Natural killer cell treated with Interleukin-12 subunit alpha and Interleukin-12 subunit beta and Interleukin-15 and Interleukin-18, amount 100 ng/mL, for 72 hours (primary cell): ENCODE results near the gene ARMH1. TPM values are rescaled to one million over a fixed set of nuclear protein-coding genes. Genes with fewer than 3 reads are reported as not detected.

Experiments
- ATAC-seq, 2 donors: fragments of 150-1000 bp; cut with Tn5 transposase in 1 of 2; sonication (Bioruptor Pico), chemical (Tn5 transposase) in 1 of 2; 2 replicates each; pipeline ENCODE4 v1.10.0; 2021
- DNase-seq: peaks from one replicate; pipeline ENCODE4 v3.0.0; 2022; ENCODE audit warnings: low spot score
- H3K27ac Mint-ChIP-seq, 2 donors: 1 replicate in 1 of 2; 2 replicates in 1 of 2; pipeline ENCODE4 v1.8.0; 2022; ENCODE audit warnings: mixed read lengths in 2 of 2, mild to moderate bottlenecking in 1 of 2, moderate library complexity in 1 of 2
- H3K27me3 Mint-ChIP-seq, 2 donors: 1 replicate in 1 of 2; 2 replicates in 1 of 2; pipeline ENCODE4 v1.8.0; 2022; ENCODE audit warnings: mixed read lengths in 2 of 2
- H3K36me3 Mint-ChIP-seq: one replicate; pipeline ENCODE4 v1.8.0; 2022; ENCODE audit warnings: mixed read lengths
- H3K4me1 Mint-ChIP-seq, 2 donors: 1 replicate in 1 of 2; 2 replicates in 1 of 2; pipeline ENCODE4 v1.8.0; 2022; ENCODE audit warnings: low read depth in 2 of 2, mixed read lengths in 2 of 2, mild to moderate bottlenecking in 1 of 2
- H3K4me3 Mint-ChIP-seq: one replicate; pipeline ENCODE4 v1.8.0; 2022; ENCODE audit warnings: mixed read lengths
- H3K9me3 Mint-ChIP-seq: 2 replicates; pipeline ENCODE4 v1.8.0; 2022; ENCODE audit warnings: mixed read lengths
- total RNA-seq, 2 donors: library from RNA; stranded (reverse); gene quantifications; one replicate each; pipeline ENCODE4 v1.2.3, GENCODE V29; 2022

ARMH1 gene
- 1 to 10 TPM; 1.8 to 8.7 TPM for total RNA-seq

GRCh38 chr1:44674113-44675000 is at the start of gene ARMH1, which contains the start of gene TMEM53:
Gene ARMH1 (plus strand): TSS chr1:44674714. CDS start chr1:44689698, 14,984 bp downstream.
Gene TMEM53 (minus strand): TSS chr1:44674481. CDS start chr1:44674391, 90 bp downstream.
- H3K4me1 Mint-ChIP-seq = peaks cover 17 to 30% of the 10 kb centered on the region in 2 donors
- H3K27ac Mint-ChIP-seq = peak within 1 kb of the TSS; percentile 78 to 79
- no peaks in the 10 kb centered on the region for H3K36me3 Mint-ChIP-seq
- H3K27me3 Mint-ChIP-seq = no peaks in the 10 kb centered on the region
- H3K4me3 Mint-ChIP-seq = peak within 1 kb of the TSS; percentile 92
- ATAC-seq (peak; percentile 97 to 98), DNase-seq (peak; percentile 99)
- H3K9me3 Mint-ChIP-seq = no peaks in the 10 kb centered on the region

DNA sequence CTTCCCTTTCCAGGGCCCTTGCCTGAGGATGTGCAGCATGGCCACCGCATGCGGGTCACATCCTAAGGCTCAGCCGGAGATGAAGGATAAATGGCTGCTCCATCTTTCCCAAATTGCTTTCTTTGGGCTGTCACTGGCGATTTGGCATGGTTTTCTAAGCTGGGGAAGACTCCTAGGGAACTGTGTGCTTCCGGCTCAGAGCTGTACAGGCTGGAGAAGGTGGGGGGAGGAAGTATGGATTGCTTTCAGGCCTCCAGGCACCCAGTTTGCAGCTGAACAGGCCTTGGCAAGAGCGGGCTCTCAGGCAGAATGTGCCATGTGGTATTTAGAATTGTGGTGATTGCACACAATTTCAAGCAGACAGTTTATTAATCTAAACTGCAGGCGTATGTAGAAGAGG is 49.2 kb upstream of the ARMH1 start:
- Mint-ChIP-seq H3K27ac (no peak overlapping the region), H3K4me1 (peaks cover 2 to 5% of the 10 kb centered on the region in 2 donors), H3K4me3 (no peak overlapping the region), H3K9me3 (no peaks in the 10 kb centered on the region), H3K27me3 (no peaks in the 10 kb centered on the region), H3K36me3 (peaks cover under 1% of the 10 kb centered on the region)
- ATAC-seq (no peak), DNase-seq (no peak)

GRCh38 chr1:44628962-44629756 is 45.4 kb upstream of the ARMH1 start:
- ATAC-seq (no peak), DNase-seq (no peak)
- Mint-ChIP-seq H3K4me3 (no peak overlapping the region), H3K27me3 (no peaks in the 10 kb centered on the region), H3K27ac (no peak overlapping the region), H3K9me3 (peaks cover 5% of the 10 kb centered on the region), H3K36me3 (peaks cover 5% of the 10 kb centered on the region), H3K4me1 (peaks cover 23 to 32% of the 10 kb centered on the region in 2 donors)

DNA sequence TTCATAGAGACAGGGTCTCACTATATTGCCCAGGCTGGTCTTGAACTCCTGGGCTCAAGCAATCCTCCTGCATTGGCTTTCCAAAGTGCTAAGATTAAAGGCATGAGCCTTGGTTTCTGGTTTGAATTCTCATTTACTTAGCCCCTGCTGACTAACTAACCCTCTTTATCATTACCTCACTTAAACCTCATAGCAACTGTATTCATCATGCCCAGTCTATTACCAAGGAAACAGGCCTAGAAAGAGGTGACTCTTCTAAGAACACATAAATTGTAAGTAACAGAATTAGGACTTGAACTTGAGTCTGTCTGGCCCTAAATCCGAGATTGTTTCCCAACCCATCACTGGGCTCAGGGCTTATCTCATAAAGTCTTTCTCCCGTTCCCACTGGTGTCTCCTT is 44.4 kb upstream of the ARMH1 start:
- Mint-ChIP-seq H3K27me3 (no peaks in the 10 kb centered on the region), H3K9me3 (peaks cover 5% of the 10 kb centered on the region), H3K27ac (peak overlapping the region; percentile 82 to 92), H3K4me1 (peaks cover 33 to 41% of the 10 kb centered on the region in 2 donors), H3K4me3 (peak overlapping the region; percentile 93), H3K36me3 (peaks cover 5% of the 10 kb centered on the region)
- ATAC-seq (no peak), DNase-seq (no peak)

GRCh38 chr1:44631333-44631646 is 43.2 kb upstream of the ARMH1 start:
- DNase-seq (no peak), ATAC-seq (no peak)
- peaks cover 5% of the 10 kb centered on the region for H3K9me3 Mint-ChIP-seq
- no peaks in the 10 kb centered on the region for H3K27me3 Mint-ChIP-seq
- peaks cover 5% of the 10 kb centered on the region for H3K36me3 Mint-ChIP-seq
- H3K27ac Mint-ChIP-seq = peak overlapping the region; percentile 82 to 92
- H3K4me3 Mint-ChIP-seq = peak overlapping the region; percentile 93
- peaks cover 35 to 41% of the 10 kb centered on the region in 2 donors for H3K4me1 Mint-ChIP-seq

GRCh38 chr1:44631647-44632539 is 42.6 kb upstream of the ARMH1 start:
- Mint-ChIP-seq H3K27me3 (no peaks in the 10 kb centered on the region), H3K36me3 (peaks cover 5% of the 10 kb centered on the region), H3K9me3 (peaks cover 5% of the 10 kb centered on the region), H3K4me1 (peaks cover 36 to 41% of the 10 kb centered on the region in 2 donors), H3K4me3 (peak overlapping the region; percentile 93), H3K27ac (peak overlapping the region; percentile 82 to 92)
- DNase-seq (peak; percentile 94), ATAC-seq (peak; percentile 87 to 91)

DNA sequence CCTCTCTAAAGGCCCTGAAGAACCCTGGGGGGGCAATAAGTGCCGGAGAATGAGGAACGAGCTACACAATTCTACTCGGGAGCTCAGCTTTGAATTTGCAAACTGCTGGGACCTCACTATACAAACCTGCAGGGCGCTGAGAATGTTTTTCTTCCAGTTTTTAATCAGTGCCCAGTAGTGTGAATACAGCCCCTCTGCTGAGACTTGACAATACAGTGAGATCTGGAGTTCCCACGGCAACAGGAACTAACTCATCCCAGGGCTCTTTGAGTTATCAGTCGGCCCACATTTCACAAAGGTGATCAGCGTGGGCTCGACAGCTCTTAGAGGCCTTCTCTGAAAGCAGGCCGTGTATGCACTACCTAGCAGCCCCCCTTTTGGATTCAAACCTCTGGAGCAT is 41.9 kb upstream of the ARMH1 start:
- Mint-ChIP-seq H3K36me3 (peaks cover 8% of the 10 kb centered on the region), H3K4me1 (peaks cover 38 to 41% of the 10 kb centered on the region in 2 donors), H3K4me3 (peak overlapping the region; percentile 93), H3K9me3 (peaks cover 5% of the 10 kb centered on the region), H3K27me3 (no peaks in the 10 kb centered on the region), H3K27ac (peak overlapping the region; percentile 82 to 92)
- DNase-seq (no peak), ATAC-seq (no peak)

- DNase-seq = no peak
- Mint-ChIP-seq H3K4me3 (no peak overlapping the region), H3K27ac (peak overlapping the region; percentile 62 to 92), H3K27me3 (no peaks in the 10 kb centered on the region), H3K9me3 (peaks cover 5% of the 10 kb centered on the region), H3K36me3 (peaks cover 18% of the 10 kb centered on the region), H3K4me1 (peaks cover 41 to 43% of the 10 kb centered on the region in 2 donors)
- no peak for ATAC-seq
These were observed 39.8 kb upstream of the ARMH1 start for GRCh38 chr1:44634606-44635189.

- H3K27me3 Mint-ChIP-seq = no peaks in the 10 kb centered on the region
- no peak for DNase-seq
- no peak overlapping the region for H3K4me3 Mint-ChIP-seq
- no peak overlapping the region for H3K27ac Mint-ChIP-seq
- H3K9me3 Mint-ChIP-seq = peaks cover 5% of the 10 kb centered on the region
- ATAC-seq = no peak
- peaks cover 16% of the 10 kb centered on the region for H3K36me3 Mint-ChIP-seq
- H3K4me1 Mint-ChIP-seq = peaks cover 38 to 41% of the 10 kb centered on the region in 2 donors
These were observed 39.1 kb upstream of the ARMH1 start for GRCh38 chr1:44635439-44635838.

DNA sequence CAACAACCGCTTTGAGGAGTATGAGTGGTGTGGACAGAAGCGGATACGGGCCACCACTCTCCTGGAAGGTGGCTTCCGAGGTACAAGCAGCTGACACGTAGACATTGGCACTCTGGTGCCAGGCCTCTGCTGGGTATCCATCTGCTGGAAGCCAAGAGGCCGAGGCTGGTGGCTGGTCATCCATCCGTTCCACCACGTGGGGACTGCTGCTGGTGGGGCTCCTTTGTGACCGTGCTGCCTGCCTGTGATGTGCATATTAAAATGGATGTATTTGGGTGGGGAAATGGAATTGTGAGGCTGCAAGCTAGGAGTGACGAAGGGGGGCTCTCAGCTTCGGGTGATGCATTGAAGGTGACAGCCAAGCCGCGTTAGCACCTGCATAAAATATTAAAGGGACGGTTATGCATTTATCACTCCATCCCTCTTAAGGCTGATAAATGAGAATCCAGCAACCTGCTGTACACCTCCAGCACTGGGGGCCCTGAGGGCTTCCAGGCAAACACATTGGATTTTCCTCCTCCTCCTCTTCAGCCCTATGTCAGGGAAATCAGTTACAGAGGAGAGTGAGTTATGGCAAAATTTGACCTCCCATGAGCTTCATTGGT is 38.3 kb upstream of the ARMH1 start:
- Mint-ChIP-seq H3K27me3 (no peaks in the 10 kb centered on the region), H3K4me3 (no peak overlapping the region), H3K27ac (no peak overlapping the region), H3K9me3 (no peaks in the 10 kb centered on the region), H3K4me1 (peaks cover 31 to 33% of the 10 kb centered on the region in 2 donors), H3K36me3 (peaks cover 13% of the 10 kb centered on the region)
- DNase-seq (no peak), ATAC-seq (no peak)

DNA sequence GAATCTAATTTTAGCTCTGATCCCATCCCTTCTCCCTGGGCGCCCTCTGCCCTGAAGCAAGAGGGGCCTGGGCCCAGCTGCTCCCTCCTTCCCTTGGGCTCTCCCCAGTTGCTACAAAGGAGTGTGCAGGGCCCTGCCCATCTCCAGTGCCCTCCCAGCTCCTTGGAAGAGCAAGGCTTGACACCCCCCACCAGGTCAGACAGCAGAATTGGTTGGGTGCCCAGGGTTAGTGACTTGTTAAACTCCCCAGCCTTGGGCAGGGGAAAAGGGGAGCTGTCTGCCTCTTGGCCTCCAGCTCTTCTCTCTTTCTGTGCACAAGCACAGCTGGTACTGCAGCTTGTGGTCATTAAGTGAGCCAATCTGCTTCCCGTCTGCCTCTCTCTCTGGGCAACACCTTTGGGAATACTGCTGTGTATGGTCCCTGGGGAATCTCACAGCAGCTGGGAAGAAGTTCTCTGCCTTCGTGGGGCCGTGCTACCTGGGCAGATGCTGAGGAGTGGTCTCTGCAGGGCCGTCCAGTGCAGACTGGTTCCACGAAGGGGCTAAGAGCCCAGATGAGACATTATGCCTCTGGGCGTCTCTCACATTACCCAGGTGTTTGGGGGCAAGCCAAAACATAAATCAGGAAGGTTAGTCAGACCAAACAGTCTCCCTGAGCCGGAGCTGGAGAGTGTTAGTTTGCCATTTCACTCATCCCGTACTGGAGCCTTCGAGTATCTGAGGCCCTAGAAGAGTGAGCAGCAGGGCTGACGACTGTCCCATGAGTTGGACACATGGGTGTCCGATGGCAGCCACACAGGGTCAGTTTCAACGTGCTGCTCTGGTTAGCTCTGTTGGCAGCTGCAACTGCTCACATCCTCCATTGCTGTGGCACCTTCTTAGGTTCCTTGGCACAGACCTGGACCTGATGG is 37.6 kb upstream of the ARMH1 start:
- no peak for DNase-seq
- ATAC-seq = no peak
- Mint-ChIP-seq H3K27ac (no peak overlapping the region), H3K4me1 (peaks cover 27 to 34% of the 10 kb centered on the region in 2 donors), H3K4me3 (no peak overlapping the region), H3K36me3 (peaks cover 13% of the 10 kb centered on the region), H3K9me3 (no peaks in the 10 kb centered on the region), H3K27me3 (no peaks in the 10 kb centered on the region)
